ENCODE measurements around the gene NFIX. TPM values are rescaled to one million over a fixed set of nuclear protein-coding genes. Genes with fewer than 3 reads are reported as not detected.
A peak's percentile ranks its signal among the peaks of the same experiment; 100 is the strongest.

NFIX gene
- total and polyA plus RNA-seq, 2 experiments from 2014 or later: 0.06 to 0.14 TPM

DNA sequence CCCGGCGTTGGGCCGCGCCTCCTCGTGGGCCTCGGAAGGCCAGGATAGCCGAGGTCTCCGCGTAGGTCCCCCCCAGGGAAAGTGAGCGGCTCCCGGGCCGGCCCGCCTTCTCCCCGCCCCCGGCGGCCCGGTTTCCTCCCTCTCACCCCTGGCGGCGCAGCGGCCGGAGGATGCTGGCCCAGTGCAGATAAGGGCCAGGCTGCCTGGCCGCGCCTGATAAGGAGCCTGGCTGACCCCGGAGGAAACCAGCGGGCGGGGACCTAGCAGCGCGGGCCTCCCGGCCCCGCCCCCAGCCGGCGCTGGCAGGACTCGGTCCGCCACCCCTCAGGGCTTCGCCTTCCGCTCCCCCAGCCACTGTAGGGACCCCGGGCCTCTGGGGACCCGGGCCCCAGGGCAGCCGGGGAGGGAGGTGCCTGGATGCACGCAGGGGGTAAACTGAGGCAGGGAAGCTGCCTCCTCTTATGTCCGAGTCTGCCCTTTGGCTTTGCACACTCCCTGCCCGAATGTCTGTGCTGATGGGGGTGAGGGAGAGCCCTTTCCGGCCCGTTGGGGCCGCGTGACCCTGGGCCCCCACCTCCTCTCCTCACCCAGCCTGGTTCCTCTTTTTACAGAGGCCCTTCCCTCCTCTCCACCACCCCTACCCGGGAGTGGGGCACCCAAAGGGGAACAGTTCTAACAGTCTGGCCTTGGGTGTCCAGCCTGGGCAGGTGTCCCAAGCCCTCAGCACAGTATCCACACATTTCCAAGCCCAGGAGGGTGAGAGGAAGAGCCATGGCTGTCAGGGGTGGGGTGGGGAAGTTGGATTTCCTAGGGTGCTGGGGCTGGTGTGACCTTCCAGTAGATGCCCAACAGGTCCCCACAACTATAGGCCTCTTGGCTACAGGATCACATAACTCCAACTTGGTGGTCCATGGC lies 107.6 kb downstream of the NFIX start, which contains the start of gene LYL1 (continued):
- TF ChIP-seq, protein P1, sequence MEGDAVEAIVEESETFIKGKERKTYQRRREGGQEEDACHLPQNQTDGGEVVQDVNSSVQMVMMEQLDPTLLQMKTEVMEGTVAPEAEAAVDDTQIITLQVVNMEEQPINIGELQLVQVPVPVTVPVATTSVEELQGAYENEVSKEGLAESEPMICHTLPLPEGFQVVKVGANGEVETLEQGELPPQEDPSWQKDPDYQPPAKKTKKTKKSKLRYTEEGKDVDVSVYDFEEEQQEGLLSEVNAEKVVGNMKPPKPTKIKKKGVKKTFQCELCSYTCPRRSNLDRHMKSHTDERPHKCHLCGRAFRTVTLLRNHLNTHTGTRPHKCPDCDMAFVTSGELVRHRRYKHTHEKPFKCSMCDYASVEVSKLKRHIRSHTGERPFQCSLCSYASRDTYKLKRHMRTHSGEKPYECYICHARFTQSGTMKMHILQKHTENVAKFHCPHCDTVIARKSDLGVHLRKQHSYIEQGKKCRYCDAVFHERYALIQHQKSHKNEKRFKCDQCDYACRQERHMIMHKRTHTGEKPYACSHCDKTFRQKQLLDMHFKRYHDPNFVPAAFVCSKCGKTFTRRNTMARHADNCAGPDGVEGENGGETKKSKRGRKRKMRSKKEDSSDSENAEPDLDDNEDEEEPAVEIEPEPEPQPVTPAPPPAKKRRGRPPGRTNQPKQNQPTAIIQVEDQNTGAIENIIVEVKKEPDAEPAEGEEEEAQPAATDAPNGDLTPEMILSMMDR (conservative IDR thresholded peaks at IDR 0.05; ENCODE audit: low read depth in 2 of 2): no peak
- TF ChIP-seq JUNB (IDR thresholded peaks at IDR 0.05; ENCODE audit: unreplicated experiment) (no peak), NANOG (IDR thresholded peaks at IDR 0.05; ENCODE audit: borderline replicate concordance) (no peak), EZH2 (IDR thresholded peaks at IDR 0.05; ENCODE audit: low read depth, unreplicated experiment) (no peak), POLR2AphosphoS5 (IDR thresholded peaks at IDR 0.05; ENCODE audit: low read depth) (no peak), ZNF331 (CRISPR knock-in tag; IDR thresholded peaks at IDR 0.05; ENCODE audit: low read depth) (no peak)
- TF ChIP-seq, protein P2, sequence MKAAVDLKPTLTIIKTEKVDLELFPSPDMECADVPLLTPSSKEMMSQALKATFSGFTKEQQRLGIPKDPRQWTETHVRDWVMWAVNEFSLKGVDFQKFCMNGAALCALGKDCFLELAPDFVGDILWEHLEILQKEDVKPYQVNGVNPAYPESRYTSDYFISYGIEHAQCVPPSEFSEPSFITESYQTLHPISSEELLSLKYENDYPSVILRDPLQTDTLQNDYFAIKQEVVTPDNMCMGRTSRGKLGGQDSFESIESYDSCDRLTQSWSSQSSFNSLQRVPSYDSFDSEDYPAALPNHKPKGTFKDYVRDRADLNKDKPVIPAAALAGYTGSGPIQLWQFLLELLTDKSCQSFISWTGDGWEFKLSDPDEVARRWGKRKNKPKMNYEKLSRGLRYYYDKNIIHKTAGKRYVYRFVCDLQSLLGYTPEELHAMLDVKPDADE (IDR thresholded peaks at IDR 0.05): no peak
- TF ChIP-seq, protein P3, sequence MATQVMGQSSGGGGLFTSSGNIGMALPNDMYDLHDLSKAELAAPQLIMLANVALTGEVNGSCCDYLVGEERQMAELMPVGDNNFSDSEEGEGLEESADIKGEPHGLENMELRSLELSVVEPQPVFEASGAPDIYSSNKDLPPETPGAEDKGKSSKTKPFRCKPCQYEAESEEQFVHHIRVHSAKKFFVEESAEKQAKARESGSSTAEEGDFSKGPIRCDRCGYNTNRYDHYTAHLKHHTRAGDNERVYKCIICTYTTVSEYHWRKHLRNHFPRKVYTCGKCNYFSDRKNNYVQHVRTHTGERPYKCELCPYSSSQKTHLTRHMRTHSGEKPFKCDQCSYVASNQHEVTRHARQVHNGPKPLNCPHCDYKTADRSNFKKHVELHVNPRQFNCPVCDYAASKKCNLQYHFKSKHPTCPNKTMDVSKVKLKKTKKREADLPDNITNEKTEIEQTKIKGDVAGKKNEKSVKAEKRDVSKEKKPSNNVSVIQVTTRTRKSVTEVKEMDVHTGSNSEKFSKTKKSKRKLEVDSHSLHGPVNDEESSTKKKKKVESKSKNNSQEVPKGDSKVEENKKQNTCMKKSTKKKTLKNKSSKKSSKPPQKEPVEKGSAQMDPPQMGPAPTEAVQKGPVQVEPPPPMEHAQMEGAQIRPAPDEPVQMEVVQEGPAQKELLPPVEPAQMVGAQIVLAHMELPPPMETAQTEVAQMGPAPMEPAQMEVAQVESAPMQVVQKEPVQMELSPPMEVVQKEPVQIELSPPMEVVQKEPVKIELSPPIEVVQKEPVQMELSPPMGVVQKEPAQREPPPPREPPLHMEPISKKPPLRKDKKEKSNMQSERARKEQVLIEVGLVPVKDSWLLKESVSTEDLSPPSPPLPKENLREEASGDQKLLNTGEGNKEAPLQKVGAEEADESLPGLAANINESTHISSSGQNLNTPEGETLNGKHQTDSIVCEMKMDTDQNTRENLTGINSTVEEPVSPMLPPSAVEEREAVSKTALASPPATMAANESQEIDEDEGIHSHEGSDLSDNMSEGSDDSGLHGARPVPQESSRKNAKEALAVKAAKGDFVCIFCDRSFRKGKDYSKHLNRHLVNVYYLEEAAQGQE (IDR thresholded peaks at IDR 0.05; ENCODE audit: unreplicated experiment): no peak

DNA sequence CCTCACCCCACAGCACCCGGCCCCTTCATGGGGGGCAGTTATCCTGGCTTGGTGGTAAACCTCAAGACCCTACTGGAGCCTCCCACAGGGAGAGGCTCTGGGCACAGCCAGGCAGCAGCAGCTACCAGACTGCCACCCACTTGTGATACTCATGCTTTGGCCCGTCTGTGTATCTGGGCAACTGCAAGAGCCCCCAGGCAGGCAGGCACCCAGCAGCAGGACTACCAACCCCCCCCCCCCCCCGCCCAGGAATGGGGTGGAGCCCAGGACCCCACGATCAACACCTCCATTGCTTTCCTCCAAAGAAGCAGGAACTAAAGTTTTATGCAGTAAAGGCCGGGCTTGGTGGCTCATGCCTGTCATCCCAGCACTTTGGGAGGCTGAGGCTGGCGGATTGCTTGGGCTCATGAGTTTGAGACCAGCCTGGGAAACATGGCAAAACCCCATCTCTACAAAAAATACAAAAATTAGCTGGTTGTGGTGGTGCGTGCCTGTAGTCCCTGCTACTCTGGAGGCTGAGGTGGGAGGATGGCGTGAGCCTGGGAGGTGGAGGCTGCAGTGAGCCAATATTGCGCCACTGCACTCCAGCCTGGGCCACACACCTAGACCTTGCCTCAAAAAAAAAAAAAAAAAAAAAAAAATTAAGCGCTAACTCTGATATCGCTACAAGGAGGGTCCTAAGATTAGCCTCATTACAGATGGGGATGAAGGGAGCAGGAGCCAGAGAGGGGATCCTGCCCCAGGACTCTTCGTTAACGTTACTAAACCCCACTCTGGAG lies 108.5 kb downstream of the NFIX start:
- H3K36me3 ChIP-seq (ENCODE audit: insufficient read depth): no peaks in the 10 kb centered on the region
- TF ChIP-seq, protein P4, sequence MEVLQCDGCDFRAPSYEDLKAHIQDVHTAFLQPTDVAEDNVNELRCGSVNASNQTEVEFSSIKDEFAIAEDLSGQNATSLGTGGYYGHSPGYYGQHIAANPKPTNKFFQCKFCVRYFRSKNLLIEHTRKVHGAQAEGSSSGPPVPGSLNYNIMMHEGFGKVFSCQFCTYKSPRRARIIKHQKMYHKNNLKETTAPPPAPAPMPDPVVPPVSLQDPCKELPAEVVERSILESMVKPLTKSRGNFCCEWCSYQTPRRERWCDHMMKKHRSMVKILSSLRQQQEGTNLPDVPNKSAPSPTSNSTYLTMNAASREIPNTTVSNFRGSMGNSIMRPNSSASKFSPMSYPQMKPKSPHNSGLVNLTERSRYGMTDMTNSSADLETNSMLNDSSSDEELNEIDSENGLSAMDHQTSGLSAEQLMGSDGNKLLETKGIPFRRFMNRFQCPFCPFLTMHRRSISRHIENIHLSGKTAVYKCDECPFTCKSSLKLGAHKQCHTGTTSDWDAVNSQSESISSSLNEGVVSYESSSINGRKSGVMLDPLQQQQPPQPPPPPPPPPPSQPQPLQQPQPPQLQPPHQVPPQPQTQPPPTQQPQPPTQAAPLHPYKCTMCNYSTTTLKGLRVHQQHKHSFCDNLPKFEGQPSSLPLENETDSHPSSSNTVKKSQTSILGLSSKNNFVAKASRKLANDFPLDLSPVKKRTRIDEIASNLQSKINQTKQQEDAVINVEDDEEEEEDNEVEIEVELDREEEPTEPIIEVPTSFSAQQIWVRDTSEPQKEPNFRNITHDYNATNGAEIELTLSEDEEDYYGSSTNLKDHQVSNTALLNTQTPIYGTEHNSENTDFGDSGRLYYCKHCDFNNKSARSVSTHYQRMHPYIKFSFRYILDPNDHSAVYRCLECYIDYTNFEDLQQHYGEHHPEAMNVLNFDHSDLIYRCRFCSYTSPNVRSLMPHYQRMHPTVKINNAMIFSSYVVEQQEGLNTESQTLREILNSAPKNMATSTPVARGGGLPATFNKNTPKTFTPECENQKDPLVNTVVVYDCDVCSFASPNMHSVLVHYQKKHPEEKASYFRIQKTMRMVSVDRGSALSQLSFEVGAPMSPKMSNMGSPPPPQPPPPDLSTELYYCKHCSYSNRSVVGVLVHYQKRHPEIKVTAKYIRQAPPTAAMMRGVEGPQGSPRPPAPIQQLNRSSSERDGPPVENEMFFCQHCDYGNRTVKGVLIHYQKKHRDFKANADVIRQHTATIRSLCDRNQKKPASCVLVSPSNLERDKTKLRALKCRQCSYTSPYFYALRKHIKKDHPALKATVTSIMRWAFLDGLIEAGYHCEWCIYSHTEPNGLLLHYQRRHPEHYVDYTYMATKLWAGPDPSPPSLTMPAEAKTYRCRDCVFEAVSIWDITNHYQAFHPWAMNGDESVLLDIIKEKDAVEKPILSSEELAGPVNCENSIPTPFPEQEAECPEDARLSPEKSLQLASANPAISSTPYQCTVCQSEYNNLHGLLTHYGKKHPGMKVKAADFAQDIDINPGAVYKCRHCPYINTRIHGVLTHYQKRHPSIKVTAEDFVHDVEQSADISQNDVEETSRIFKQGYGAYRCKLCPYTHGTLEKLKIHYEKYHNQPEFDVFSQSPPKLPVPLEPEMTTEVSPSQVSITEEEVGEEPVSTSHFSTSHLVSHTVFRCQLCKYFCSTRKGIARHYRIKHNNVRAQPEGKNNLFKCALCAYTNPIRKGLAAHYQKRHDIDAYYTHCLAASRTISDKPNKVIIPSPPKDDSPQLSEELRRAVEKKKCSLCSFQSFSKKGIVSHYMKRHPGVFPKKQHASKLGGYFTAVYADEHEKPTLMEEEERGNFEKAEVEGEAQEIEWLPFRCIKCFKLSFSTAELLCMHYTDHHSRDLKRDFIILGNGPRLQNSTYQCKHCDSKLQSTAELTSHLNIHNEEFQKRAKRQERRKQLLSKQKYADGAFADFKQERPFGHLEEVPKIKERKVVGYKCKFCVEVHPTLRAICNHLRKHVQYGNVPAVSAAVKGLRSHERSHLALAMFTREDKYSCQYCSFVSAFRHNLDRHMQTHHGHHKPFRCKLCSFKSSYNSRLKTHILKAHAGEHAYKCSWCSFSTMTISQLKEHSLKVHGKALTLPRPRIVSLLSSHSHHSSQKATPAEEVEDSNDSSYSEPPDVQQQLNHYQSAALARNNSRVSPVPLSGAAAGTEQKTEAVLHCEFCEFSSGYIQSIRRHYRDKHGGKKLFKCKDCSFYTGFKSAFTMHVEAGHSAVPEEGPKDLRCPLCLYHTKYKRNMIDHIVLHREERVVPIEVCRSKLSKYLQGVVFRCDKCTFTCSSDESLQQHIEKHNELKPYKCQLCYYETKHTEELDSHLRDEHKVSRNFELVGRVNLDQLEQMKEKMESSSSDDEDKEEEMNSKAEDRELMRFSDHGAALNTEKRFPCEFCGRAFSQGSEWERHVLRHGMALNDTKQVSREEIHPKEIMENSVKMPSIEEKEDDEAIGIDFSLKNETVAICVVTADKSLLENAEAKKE (CRISPR knock-in tag; IDR thresholded peaks at IDR 0.05): no peak

More for the DNA sequence above, 108.5 kb downstream of the NFIX start:
- H3F3A ChIP-seq (replicated peaks; ENCODE audit: low read depth): peaks cover 15% of the 10 kb centered on the region
- no peak for ATAC-seq
- peaks cover 5% of the 10 kb centered on the region; the same call in 2 of the 3 replicates for H3K4me1 Mint-ChIP-seq
- H3K9me3 Mint-ChIP-seq: no peaks in the 10 kb centered on the region
- H3K4me2 ChIP-seq: peak overlapping the region; percentile 83
- H3K4me3 Mint-ChIP-seq: no peak overlapping the region
- no peaks in the 10 kb centered on the region for H3K9me2 ChIP-seq (ENCODE audit: insufficient read depth)
- 0 out of 2 replicates have a peak overlapping the region, but pooled peaks have one; percentile 56 for H3K4me3 ChIP-seq
- no peak overlapping the region for H3K27ac ChIP-seq (ENCODE audit: low read depth)
- no peak overlapping the region for H3K27ac Mint-ChIP-seq
- H2AFZ ChIP-seq: no peak overlapping the region
- H3K4me1 ChIP-seq (ENCODE audit: insufficient read depth): peaks cover 18% of the 10 kb centered on the region; the same call in 1 of the 2 replicates
- peaks cover 4% of the 10 kb centered on the region; the same call in 1 of the 2 replicates for H4K20me1 ChIP-seq (replicated peaks; ENCODE audit: insufficient read depth)
- no peaks in the 10 kb centered on the region for H3K79me2 ChIP-seq (replicated peaks; ENCODE audit: insufficient read depth)
- H3K36me3 Mint-ChIP-seq (ENCODE audit: low read depth): peaks cover 7% of the 10 kb centered on the region
- DNase-seq (ENCODE audit: low spot score): no peak
- H3K27me3 Mint-ChIP-seq (ENCODE audit: insufficient read depth, low read depth, poor library complexity): peaks cover 34% of the 10 kb centered on the region
- peaks cover 40% of the 10 kb centered on the region for H3K27me3 ChIP-seq (ENCODE audit: insufficient read depth)

Measured in GM23338 (cell line).